GM23338 (cell line): Measurements from ENCODE around the gene ZNF583. TPM values are rescaled to one million over a fixed set of nuclear protein-coding genes. Genes with fewer than 3 reads are reported as not detected.

Experiments used
- ATAC-seq: fragments of 200-7000 bp; cut with Tn5 transposase; 3 replicates; pipeline ENCODE4 v1.9.1; 2020
- DNase-seq: peaks from one replicate; pipeline ENCODE4 v3.0.0-alpha.2; 2015; ENCODE audit warnings: low spot score
- H2AFZ ChIP-seq: fragments of 200-600 bp; sonication (generic); 2 replicates; pipeline ENCODE4 v1.8.0; 2016; ENCODE audit warnings: antibody characterized with exemption, mild to moderate bottlenecking, moderate library complexity
- H3F3A ChIP-seq: fragments of 200-600 bp; sonication (generic); replicated peaks from 2 replicates; pipeline ENCODE4 v1.8.0; 2017; ENCODE audit warnings: antibody characterized with exemption, mixed run types, low read depth
- H3K27ac ChIP-seq: fragments of 200-600 bp; sonication (generic); 2 replicates; pipeline ENCODE4 v1.6.1; 2016; ENCODE audit warnings: low read depth
- H3K27me3 ChIP-seq: fragments of 200-600 bp; sonication (generic); 2 replicates; pipeline ENCODE4 v1.8.0; 2016; ENCODE audit warnings: mild to moderate bottlenecking, mixed run types, moderate library complexity; ENCODE audit not compliant: insufficient read depth
- H3K36me3 ChIP-seq: fragments of 200-600 bp; sonication (generic); 2 replicates; pipeline ENCODE4 v1.8.0; 2016; ENCODE audit warnings: mild to moderate bottlenecking; ENCODE audit not compliant: insufficient read depth
- H3K4me1 ChIP-seq: fragments of 200-600 bp; sonication (generic); 2 replicates; pipeline ENCODE4 v1.8.0; 2016; ENCODE audit warnings: mild to moderate bottlenecking, moderate library complexity; ENCODE audit not compliant: insufficient read depth
- H3K4me2 ChIP-seq: fragments of 200-600 bp; sonication (generic); 2 replicates; pipeline ENCODE4 v1.7.1; 2017; ENCODE audit warnings: mixed run types
- H3K4me3 ChIP-seq: fragments of 200-600 bp; sonication (generic); 2 replicates; pipeline ENCODE4 v1.6.1; 2016; ENCODE audit warnings: mixed run types
- H3K79me2 ChIP-seq: fragments of 200-600 bp; sonication (generic); replicated peaks from 2 replicates; pipeline ENCODE4 v1.8.0; 2017; ENCODE audit warnings: mild to moderate bottlenecking; ENCODE audit not compliant: insufficient read depth
- H3K9me2 ChIP-seq: fragments of 200-600 bp; sonication (generic); 2 replicates; pipeline ENCODE4 v1.8.0; 2017; ENCODE audit not compliant: insufficient read depth
- H4K20me1 ChIP-seq: fragments of 200-600 bp; sonication (generic); replicated peaks from 2 replicates; pipeline ENCODE4 v1.8.0; 2017; ENCODE audit warnings: mild to moderate bottlenecking; ENCODE audit not compliant: insufficient read depth
- H3K27ac Mint-ChIP-seq: 2 replicates; pipeline ENCODE4 v1.8.0; 2020; ENCODE audit warnings: inconsistent platforms, mild to moderate bottlenecking, moderate library complexity, mixed read lengths
- H3K27me3 Mint-ChIP-seq: 3 replicates; pipeline ENCODE4 v1.8.0; 2022; ENCODE audit warnings: low read depth, mild to moderate bottlenecking, moderate library complexity, mixed read lengths, inconsistent platforms; ENCODE audit not compliant: insufficient read depth, poor library complexity
- H3K36me3 Mint-ChIP-seq: 3 replicates; pipeline ENCODE4 v1.8.0; 2021; ENCODE audit warnings: low read depth, mild to moderate bottlenecking, inconsistent platforms, moderate library complexity, mixed read lengths
- H3K4me1 Mint-ChIP-seq: 3 replicates; pipeline ENCODE4 v1.8.0; 2020; ENCODE audit warnings: mild to moderate bottlenecking, inconsistent platforms, mixed read lengths
- H3K4me3 Mint-ChIP-seq: 3 replicates; pipeline ENCODE4 v1.8.0; 2021; ENCODE audit warnings: moderate library complexity, mild to moderate bottlenecking, inconsistent platforms, mixed read lengths
- H3K9me3 Mint-ChIP-seq: 3 replicates; pipeline ENCODE4 v1.8.0; 2020; ENCODE audit warnings: moderate library complexity, mild to moderate bottlenecking, inconsistent platforms, mixed read lengths
- NANOG ChIP-seq: IDR thresholded peaks from 2 replicates; pipeline ENCODE4 v1.6.1; 2016; ENCODE audit warnings: antibody characterized with exemption, borderline replicate concordance
- POLR2AphosphoS5 ChIP-seq: IDR thresholded peaks from 2 replicates; pipeline ENCODE4 v1.6.1; 2016; ENCODE audit warnings: antibody characterized with exemption, low read depth
- polyA plus RNA-seq: library from polyadenylated mRNA; unstranded; fragments of >200 nt; fragmentation: Nextera tagmentation; extraction: Ambion mirVana; gene quantifications from 2 replicates; pipeline ENCODE4 v1.2.1, GENCODE V29; 2016
- total RNA-seq: library from RNA; depleted of rRNA; stranded (reverse); fragments of >200 nt; shearing (Covaris generic); gene quantifications from 2 replicates; pipeline ENCODE4 v1.2.3, GENCODE V29; 2014
- TF ChIP-seq, protein P1 (sequence below): fragments of 250-450 bp; sonication (Bioruptor Pico); IDR thresholded peaks from 2 replicates; pipeline ENCODE4 v1.5.0; 2020; ENCODE audit warnings: mild to moderate bottlenecking, moderate library complexity
- TF ChIP-seq, protein P2 (sequence below): IDR thresholded peaks from one replicate; pipeline ENCODE4 v1.6.1; 2018; ENCODE audit warnings: antibody characterized with exemption; ENCODE audit not compliant: unreplicated experiment

ZNF583 gene
- total and polyA plus RNA-seq, 2 experiments from 2014 or later: 2.4 to 6.3 TPM

DNA sequence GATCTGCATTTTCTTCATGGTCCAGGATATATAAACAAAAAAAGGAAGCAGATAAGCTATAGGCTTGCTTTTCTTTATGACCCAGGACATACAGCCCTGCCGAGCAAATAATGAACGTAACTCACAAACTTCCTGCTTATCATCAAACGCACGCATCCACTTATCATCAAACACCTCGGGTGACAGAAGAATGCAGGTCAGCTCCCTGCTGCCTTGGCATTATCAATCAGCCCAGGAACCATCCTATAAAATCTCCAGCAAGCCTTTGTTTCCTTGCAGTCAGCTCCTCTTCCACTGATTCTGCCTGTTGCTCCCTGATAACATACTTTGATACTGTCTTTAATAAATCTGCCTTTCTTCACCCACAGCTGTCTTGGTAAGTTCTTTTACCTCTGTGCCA, 5.3 kb upstream of the ZNF583 start (continued):
- TF ChIP-seq, protein P1, sequence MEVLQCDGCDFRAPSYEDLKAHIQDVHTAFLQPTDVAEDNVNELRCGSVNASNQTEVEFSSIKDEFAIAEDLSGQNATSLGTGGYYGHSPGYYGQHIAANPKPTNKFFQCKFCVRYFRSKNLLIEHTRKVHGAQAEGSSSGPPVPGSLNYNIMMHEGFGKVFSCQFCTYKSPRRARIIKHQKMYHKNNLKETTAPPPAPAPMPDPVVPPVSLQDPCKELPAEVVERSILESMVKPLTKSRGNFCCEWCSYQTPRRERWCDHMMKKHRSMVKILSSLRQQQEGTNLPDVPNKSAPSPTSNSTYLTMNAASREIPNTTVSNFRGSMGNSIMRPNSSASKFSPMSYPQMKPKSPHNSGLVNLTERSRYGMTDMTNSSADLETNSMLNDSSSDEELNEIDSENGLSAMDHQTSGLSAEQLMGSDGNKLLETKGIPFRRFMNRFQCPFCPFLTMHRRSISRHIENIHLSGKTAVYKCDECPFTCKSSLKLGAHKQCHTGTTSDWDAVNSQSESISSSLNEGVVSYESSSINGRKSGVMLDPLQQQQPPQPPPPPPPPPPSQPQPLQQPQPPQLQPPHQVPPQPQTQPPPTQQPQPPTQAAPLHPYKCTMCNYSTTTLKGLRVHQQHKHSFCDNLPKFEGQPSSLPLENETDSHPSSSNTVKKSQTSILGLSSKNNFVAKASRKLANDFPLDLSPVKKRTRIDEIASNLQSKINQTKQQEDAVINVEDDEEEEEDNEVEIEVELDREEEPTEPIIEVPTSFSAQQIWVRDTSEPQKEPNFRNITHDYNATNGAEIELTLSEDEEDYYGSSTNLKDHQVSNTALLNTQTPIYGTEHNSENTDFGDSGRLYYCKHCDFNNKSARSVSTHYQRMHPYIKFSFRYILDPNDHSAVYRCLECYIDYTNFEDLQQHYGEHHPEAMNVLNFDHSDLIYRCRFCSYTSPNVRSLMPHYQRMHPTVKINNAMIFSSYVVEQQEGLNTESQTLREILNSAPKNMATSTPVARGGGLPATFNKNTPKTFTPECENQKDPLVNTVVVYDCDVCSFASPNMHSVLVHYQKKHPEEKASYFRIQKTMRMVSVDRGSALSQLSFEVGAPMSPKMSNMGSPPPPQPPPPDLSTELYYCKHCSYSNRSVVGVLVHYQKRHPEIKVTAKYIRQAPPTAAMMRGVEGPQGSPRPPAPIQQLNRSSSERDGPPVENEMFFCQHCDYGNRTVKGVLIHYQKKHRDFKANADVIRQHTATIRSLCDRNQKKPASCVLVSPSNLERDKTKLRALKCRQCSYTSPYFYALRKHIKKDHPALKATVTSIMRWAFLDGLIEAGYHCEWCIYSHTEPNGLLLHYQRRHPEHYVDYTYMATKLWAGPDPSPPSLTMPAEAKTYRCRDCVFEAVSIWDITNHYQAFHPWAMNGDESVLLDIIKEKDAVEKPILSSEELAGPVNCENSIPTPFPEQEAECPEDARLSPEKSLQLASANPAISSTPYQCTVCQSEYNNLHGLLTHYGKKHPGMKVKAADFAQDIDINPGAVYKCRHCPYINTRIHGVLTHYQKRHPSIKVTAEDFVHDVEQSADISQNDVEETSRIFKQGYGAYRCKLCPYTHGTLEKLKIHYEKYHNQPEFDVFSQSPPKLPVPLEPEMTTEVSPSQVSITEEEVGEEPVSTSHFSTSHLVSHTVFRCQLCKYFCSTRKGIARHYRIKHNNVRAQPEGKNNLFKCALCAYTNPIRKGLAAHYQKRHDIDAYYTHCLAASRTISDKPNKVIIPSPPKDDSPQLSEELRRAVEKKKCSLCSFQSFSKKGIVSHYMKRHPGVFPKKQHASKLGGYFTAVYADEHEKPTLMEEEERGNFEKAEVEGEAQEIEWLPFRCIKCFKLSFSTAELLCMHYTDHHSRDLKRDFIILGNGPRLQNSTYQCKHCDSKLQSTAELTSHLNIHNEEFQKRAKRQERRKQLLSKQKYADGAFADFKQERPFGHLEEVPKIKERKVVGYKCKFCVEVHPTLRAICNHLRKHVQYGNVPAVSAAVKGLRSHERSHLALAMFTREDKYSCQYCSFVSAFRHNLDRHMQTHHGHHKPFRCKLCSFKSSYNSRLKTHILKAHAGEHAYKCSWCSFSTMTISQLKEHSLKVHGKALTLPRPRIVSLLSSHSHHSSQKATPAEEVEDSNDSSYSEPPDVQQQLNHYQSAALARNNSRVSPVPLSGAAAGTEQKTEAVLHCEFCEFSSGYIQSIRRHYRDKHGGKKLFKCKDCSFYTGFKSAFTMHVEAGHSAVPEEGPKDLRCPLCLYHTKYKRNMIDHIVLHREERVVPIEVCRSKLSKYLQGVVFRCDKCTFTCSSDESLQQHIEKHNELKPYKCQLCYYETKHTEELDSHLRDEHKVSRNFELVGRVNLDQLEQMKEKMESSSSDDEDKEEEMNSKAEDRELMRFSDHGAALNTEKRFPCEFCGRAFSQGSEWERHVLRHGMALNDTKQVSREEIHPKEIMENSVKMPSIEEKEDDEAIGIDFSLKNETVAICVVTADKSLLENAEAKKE: no peak
- TF ChIP-seq, protein P2, sequence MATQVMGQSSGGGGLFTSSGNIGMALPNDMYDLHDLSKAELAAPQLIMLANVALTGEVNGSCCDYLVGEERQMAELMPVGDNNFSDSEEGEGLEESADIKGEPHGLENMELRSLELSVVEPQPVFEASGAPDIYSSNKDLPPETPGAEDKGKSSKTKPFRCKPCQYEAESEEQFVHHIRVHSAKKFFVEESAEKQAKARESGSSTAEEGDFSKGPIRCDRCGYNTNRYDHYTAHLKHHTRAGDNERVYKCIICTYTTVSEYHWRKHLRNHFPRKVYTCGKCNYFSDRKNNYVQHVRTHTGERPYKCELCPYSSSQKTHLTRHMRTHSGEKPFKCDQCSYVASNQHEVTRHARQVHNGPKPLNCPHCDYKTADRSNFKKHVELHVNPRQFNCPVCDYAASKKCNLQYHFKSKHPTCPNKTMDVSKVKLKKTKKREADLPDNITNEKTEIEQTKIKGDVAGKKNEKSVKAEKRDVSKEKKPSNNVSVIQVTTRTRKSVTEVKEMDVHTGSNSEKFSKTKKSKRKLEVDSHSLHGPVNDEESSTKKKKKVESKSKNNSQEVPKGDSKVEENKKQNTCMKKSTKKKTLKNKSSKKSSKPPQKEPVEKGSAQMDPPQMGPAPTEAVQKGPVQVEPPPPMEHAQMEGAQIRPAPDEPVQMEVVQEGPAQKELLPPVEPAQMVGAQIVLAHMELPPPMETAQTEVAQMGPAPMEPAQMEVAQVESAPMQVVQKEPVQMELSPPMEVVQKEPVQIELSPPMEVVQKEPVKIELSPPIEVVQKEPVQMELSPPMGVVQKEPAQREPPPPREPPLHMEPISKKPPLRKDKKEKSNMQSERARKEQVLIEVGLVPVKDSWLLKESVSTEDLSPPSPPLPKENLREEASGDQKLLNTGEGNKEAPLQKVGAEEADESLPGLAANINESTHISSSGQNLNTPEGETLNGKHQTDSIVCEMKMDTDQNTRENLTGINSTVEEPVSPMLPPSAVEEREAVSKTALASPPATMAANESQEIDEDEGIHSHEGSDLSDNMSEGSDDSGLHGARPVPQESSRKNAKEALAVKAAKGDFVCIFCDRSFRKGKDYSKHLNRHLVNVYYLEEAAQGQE: no peak
- TF ChIP-seq POLR2AphosphoS5: no peak

DNA sequence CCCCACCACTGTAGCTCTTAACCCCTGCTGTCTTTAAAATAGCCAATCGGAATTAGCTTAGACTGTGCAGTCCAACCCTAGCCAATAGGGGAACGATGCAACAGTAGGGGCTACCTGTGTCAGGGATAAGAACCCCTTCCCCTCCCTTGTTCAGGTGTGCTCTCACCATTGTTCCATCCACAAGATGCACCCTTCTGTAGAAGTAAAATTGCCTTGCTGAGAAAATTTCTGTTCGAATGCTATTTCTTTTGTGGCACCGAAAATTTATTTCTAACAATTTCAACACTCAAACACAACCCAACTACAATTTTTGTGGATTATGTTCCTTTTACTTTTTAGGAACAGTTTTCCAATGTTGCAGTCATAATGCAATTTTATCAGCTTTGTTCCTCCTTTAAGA, 3.6 kb upstream of the ZNF583 start:
- no peak for ATAC-seq
- Histone ChIP-seq H3K9me2 (no peaks in the 10 kb centered on the region), H3K4me3 (no peak overlapping the region), H3K27ac (no peak overlapping the region), H3K4me2 (no peak overlapping the region), H3K36me3 (peaks cover 30% of the 10 kb centered on the region), H3K27me3 (no peaks in the 10 kb centered on the region), H4K20me1 (no peaks in the 10 kb centered on the region), H3F3A (no peaks in the 10 kb centered on the region), H2AFZ (no peak overlapping the region), H3K4me1 (peaks cover 8% of the 10 kb centered on the region; the same call in 1 of the 2 replicates), H3K79me2 (peaks cover 4% of the 10 kb centered on the region; the same call in 1 of the 2 replicates)
- Mint-ChIP-seq H3K4me3 (no peak overlapping the region; the same call in 2 of the 3 replicates), H3K27ac (no peak overlapping the region), H3K4me1 (peaks cover 10% of the 10 kb centered on the region), H3K36me3 (peaks cover 76% of the 10 kb centered on the region), H3K9me3 (peaks cover 65% of the 10 kb centered on the region), H3K27me3 (peaks cover 11% of the 10 kb centered on the region)
- DNase-seq: peak; percentile 27
- TF ChIP-seq NANOG (no peak), POLR2AphosphoS5 (no peak)
- TF ChIP-seq, protein P2: no peak
